Nephron (organoid): ENCODE results near the gene FAM241B.

Experiments used
- H3K27ac Mint-ChIP-seq, 3 experiments: 2 replicates each; pipeline ENCODE4 v1.8.0; 2020; ENCODE audit warnings: mixed read lengths in 3 of 3, mild to moderate bottlenecking in 2 of 3, moderate library complexity in 1 of 3
- H3K27me3 Mint-ChIP-seq: 2 replicates; pipeline ENCODE4 v1.8.0; 2021; ENCODE audit warnings: low read depth, mild to moderate bottlenecking, moderate library complexity, mixed read lengths
- H3K36me3 Mint-ChIP-seq: 2 replicates; pipeline ENCODE4 v1.8.0; 2020; ENCODE audit warnings: low read depth, mixed read lengths
- H3K4me1 Mint-ChIP-seq: 2 replicates; pipeline ENCODE4 v1.8.0; 2020; ENCODE audit warnings: mixed read lengths
- H3K4me3 Mint-ChIP-seq, 3 experiments: 2 replicates each; pipeline ENCODE4 v1.8.0; 2020; ENCODE audit warnings: mild to moderate bottlenecking in 3 of 3, mixed read lengths in 3 of 3, moderate library complexity in 2 of 3
- H3K9me3 Mint-ChIP-seq: 2 replicates; pipeline ENCODE4 v1.8.0; 2020; ENCODE audit warnings: mixed read lengths
- CTCF ChIP-seq, 3 experiments: fragments of 200-600 bp; sonication (generic); IDR thresholded peaks; one replicate each; pipeline ENCODE4 v1.5.0; 2021; ENCODE audit warnings: antibody characterized with exemption in 3 of 3; ENCODE audit not compliant: unreplicated experiment in 3 of 3

FAM241B gene

DNA sequence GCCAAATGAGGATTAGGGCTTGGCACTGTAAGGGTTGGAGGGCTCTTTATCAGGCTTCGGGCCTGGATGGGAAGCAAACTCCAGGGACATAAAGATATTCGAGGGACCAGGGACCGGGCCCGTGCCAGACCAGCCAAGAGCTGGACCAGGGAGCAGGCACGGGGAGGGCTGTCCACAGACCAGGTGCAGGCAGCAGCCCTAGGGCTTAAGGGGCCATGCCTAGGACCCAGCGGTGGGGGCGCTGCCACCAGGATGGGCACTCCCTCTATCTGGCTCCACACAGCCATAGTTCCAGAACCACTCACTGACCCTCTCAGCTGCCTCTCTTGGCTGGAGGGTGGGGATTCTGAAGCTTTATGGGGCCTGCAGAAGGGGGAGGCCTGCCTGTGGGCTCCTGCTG is 32.9 kb downstream of the FAM241B start:
- peaks cover 11% of the 10 kb centered on the region for H3K27me3 Mint-ChIP-seq
- peaks cover 52% of the 10 kb centered on the region for H3K4me1 Mint-ChIP-seq
- peak overlapping the region; percentile 56 to 86 (median 78) for H3K27ac Mint-ChIP-seq

DNA sequence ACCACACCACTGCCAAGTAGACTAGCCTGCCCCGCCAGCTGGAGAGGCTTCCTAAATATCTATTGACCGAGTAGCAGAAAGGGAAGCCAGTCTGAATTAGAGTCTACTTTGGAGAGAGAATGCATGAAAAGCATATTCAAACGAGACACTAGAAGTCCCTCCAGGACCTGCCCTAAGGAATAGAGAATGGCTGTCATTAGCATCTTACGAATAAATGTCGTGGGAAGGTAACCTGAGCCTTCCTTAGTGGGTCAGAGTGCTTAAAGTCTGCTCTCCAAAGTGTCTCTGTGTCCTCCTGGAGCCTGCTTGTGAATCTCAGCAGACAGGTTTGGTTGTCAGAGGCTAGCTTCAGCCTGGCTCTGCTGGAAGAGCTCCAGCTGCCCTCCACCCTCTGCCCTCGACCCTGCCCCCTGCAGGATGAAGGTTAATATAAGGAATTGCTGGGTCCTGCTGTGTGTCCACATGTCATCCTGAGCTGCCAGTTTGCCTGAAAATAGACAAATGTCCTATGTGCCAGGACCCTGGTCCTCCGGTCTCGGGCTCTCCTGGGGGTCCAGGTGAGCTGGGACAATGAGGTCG is 33.4 kb downstream of the FAM241B start:
- H3K27ac Mint-ChIP-seq, result peak overlapping the region in 2 of 3 experiments; percentile 56 to 66
- H3K9me3 Mint-ChIP-seq, result no peaks in the 10 kb centered on the region
- no peak overlapping the region for H3K4me3 Mint-ChIP-seq
- H3K27me3 Mint-ChIP-seq, result peaks cover 14% of the 10 kb centered on the region
- no peak for TF ChIP-seq CTCF (IDR thresholded peaks at IDR 0.05; ENCODE audit: unreplicated experiment in 3 of 3)
- peaks cover 47% of the 10 kb centered on the region for H3K4me1 Mint-ChIP-seq
- H3K36me3 Mint-ChIP-seq, result no peaks in the 10 kb centered on the region

More for the DNA sequence above, 32.9 kb downstream of the FAM241B start:
- Mint-ChIP-seq H3K36me3 (no peaks in the 10 kb centered on the region), H3K9me3 (no peaks in the 10 kb centered on the region), H3K4me3 (no peak overlapping the region)
- TF ChIP-seq CTCF (IDR thresholded peaks at IDR 0.05; ENCODE audit: unreplicated experiment in 3 of 3), result no peak

DNA sequence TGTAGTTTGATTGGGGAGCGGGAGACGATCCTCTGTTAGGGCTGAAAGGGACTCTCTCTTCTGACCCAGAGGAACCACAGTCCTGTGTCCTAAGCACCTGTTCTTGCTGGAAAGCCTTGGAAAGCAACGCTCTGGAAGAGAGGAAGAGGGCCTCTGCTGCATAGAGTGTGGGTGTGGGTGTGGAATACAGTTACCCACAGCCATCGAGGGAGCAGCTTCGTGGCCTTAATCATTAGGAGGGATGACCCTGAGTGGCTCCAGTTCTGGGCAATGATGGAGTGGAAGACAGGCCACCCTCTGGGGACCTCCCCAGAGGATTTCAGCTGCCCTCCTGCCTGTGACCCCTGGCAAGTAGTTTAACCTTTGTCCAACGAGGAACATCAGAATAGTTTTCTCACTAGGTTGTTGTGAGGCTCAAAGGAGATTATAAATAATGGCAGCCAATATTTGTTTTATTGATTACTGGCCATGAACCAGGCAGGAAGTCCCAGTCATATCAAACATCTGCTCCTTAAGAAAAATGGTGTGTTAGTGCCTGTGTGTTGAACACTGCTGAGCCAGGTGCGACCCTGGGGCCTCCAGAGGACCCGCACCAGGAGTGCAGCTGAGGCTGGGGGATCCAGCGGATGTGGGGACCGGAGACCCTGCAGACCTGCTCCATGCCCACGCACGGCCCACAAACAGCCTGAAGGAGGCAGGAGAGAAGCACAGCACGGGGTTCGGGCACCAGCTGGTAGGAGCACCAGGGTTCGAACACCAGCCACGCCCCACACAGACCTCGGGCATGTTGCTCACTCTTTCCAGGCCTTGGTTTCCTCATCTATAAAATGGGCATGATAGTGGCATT is 35.6 kb downstream of the FAM241B start:
- Mint-ChIP-seq H3K27ac (peak overlapping the region in 1 of 3 experiments; percentile 12), H3K36me3 (no peaks in the 10 kb centered on the region), H3K4me1 (peaks cover 30% of the 10 kb centered on the region), H3K4me3 (no peak overlapping the region), H3K9me3 (no peaks in the 10 kb centered on the region), H3K27me3 (peaks cover 15% of the 10 kb centered on the region)
- TF ChIP-seq CTCF (IDR thresholded peaks at IDR 0.05; ENCODE audit: unreplicated experiment in 3 of 3), result no peak

GRCh38 chr10:69666756-69667155 is 36.7 kb downstream of the FAM241B start:
- H3K4me3 Mint-ChIP-seq, result no peak overlapping the region
- no peaks in the 10 kb centered on the region for H3K36me3 Mint-ChIP-seq
- H3K9me3 Mint-ChIP-seq, result no peaks in the 10 kb centered on the region
- peaks cover 22% of the 10 kb centered on the region for H3K4me1 Mint-ChIP-seq
- no peak for TF ChIP-seq CTCF (IDR thresholded peaks at IDR 0.05; ENCODE audit: unreplicated experiment in 3 of 3)
- H3K27me3 Mint-ChIP-seq, result peaks cover 16% of the 10 kb centered on the region
- H3K27ac Mint-ChIP-seq, result no peak overlapping the region

GRCh38 chr10:69668721-69669120 is 38.7 kb downstream of the FAM241B start:
- no peaks in the 10 kb centered on the region for H3K9me3 Mint-ChIP-seq
- no peak overlapping the region for H3K4me3 Mint-ChIP-seq
- no peak overlapping the region for H3K27ac Mint-ChIP-seq
- H3K27me3 Mint-ChIP-seq, result peaks cover 16% of the 10 kb centered on the region
- H3K36me3 Mint-ChIP-seq, result no peaks in the 10 kb centered on the region
- H3K4me1 Mint-ChIP-seq, result peaks cover 5% of the 10 kb centered on the region
- TF ChIP-seq CTCF (IDR thresholded peaks at IDR 0.05; ENCODE audit: unreplicated experiment in 3 of 3), result no peak
